A549 (cell line): ENCODE measurements around the gene CMTM1. TPM values are rescaled to one million over a fixed set of nuclear protein-coding genes. Genes with fewer than 3 reads are reported as not detected.

ENCODE experiments used
- ATAC-seq, 2 experiments: fragments of 200-7000 bp in 1 of 2; fragments of >200 bp in 1 of 2; cut with Nextera tagmentation in 1 of 2; cut with Tn5 transposase in 1 of 2; 3 replicates each; pipeline versions ENCODE4 v1.8.0 to v1.9.1; 2018 to 2020; ENCODE audit warnings: mild to moderate bottlenecking in 1 of 2, moderate library complexity in 1 of 2
- CTCF ChIA-PET: fragments of 300-600 bp; sonication (Branson Sonifier 250); formaldehyde crosslinking; extraction: SDS; loops from one replicate; lab custom pipeline; 2021; ENCODE audit warnings: antibody characterized with exemption, inconsistent platforms; lab: Yijun Ruan, JAX
- POLR2A ChIA-PET: fragments of 350-600 bp; formaldehyde crosslinking; extraction: SDS; loops from one replicate; lab custom pipeline; 2021; ENCODE audit warnings: antibody characterized with exemption, inconsistent platforms; lab: Yijun Ruan, JAX
- DNase-seq, 2 experiments: peaks; one replicate each; pipeline versions ENCODE4 v3.0.0 to v3.0.0-alpha.2; 2011 to 2016; ENCODE audit warnings: low read depth in 1 of 2, low spot score in 1 of 2
- FAIRE-seq: peaks from 2 replicates; lab custom pipeline; 2011; peaks lifted over from hg19 to GRCh38; lab: Jason Lieb, UNC
- H3K27ac ChIP-seq, 2 experiments: fragments of >200 bp; sonication (Bioruptor Twin); formaldehyde crosslinking; 3 replicates each; pipeline ENCODE4 v1.5.1; 2016 to 2017
- H3K4me1 ChIP-seq: fragments of >200 bp; sonication (Bioruptor Twin); formaldehyde crosslinking; 3 replicates; pipeline ENCODE4 v1.6.1; 2016
- H3K4me2 ChIP-seq: fragments of >200 bp; sonication (Bioruptor Twin); formaldehyde crosslinking; 3 replicates; pipeline ENCODE4 v1.6.1; 2016
- H3K4me3 ChIP-seq: fragments of >200 bp; sonication (Bioruptor Twin); formaldehyde crosslinking; 3 replicates; pipeline ENCODE4 v1.5.1; 2016
- H3K9me3 ChIP-seq: fragments of >200 bp; sonication (Bioruptor Twin); formaldehyde crosslinking; 3 replicates; pipeline ENCODE4 v1.6.1; 2016
- BHLHE40 ChIP-seq: IDR thresholded peaks from 2 replicates; pipeline ENCODE4 v1.6.1; 2012; ENCODE audit warnings: low read depth, low read length, inconsistent platforms
- CBX2 ChIP-seq: fragments of 200-600 bp; sonication (generic); IDR thresholded peaks from 2 replicates; pipeline ENCODE4 v1.6.1; 2016; ENCODE audit warnings: low read depth, mild to moderate bottlenecking, borderline replicate concordance
- CBX8 ChIP-seq: fragments of 200-600 bp; sonication (generic); IDR thresholded peaks from 2 replicates; pipeline ENCODE4 v1.6.1; 2016
- CEBPB ChIP-seq, 2 experiments: fragments of >200 bp in 1 of 2; sonication (Bioruptor Twin) in 1 of 2; formaldehyde crosslinking in 1 of 2; IDR thresholded peaks; 2 replicates each; pipeline ENCODE4 v1.6.1; 2012 to 2016
- CHD2 ChIP-seq: fragments of 150-350 bp; IDR thresholded peaks from 2 replicates; pipeline ENCODE4 v1.6.1; 2014; ENCODE audit warnings: low read length; ENCODE audit not compliant: partially characterized antibody
- EHF ChIP-seq: fragments of 250-450 bp; sonication (Bioruptor Pico); IDR thresholded peaks from 2 replicates; pipeline ENCODE4 v1.5.0; 2020; ENCODE audit warnings: mild to moderate bottlenecking
- EHMT2 ChIP-seq: fragments of 200-600 bp; sonication (generic); IDR thresholded peaks from 2 replicates; pipeline ENCODE4 v1.6.1; 2016; ENCODE audit warnings: antibody characterized with exemption, low read depth, mild to moderate bottlenecking, moderate library complexity
- HES2 ChIP-seq: fragments of >200 bp; sonication (Bioruptor Twin); formaldehyde crosslinking; IDR thresholded peaks from 2 replicates; pipeline ENCODE4 v1.6.1; 2016
- HEYL ChIP-seq: fragments of 250-450 bp; sonication (Bioruptor Pico); IDR thresholded peaks from 2 replicates; pipeline ENCODE4 v1.8.0; 2021; ENCODE audit warnings: mild to moderate bottlenecking, moderate library complexity
- HMGXB4 ChIP-seq: fragments of 250-450 bp; sonication (Bioruptor Pico); IDR thresholded peaks from 2 replicates; pipeline ENCODE4 v1.5.0; 2021; ENCODE audit warnings: mild to moderate bottlenecking, moderate library complexity, borderline replicate concordance
- HOXB5 ChIP-seq: fragments of 250-450 bp; sonication (Bioruptor Pico); IDR thresholded peaks from 2 replicates; pipeline ENCODE4 v1.5.0; 2020; ENCODE audit warnings: mild to moderate bottlenecking, moderate library complexity
- JUNB ChIP-seq: fragments of >200 bp; sonication (Bioruptor Twin); formaldehyde crosslinking; IDR thresholded peaks from 2 replicates; pipeline ENCODE4 v1.6.1; 2016
- MYC ChIP-seq: IDR thresholded peaks from 2 replicates; pipeline ENCODE4 v1.6.1; 2012; ENCODE audit warnings: mild to moderate bottlenecking, inconsistent platforms, low read length, improper control_type of control experiment, borderline replicate concordance
- NFE2L2 ChIP-seq: fragments of 150-350 bp; conservative IDR thresholded peaks from 2 replicates; pipeline ENCODE4 v1.6.1; 2014; ENCODE audit warnings: low read length
- NPAS2 ChIP-seq: fragments of 250-450 bp; sonication (Bioruptor Pico); IDR thresholded peaks from 2 replicates; pipeline ENCODE4 v1.8.0; 2022; ENCODE audit warnings: mild to moderate bottlenecking, moderate library complexity, borderline replicate concordance
- NR3C1 ChIP-seq: fragments of >200 bp; sonication (Bioruptor Twin); formaldehyde crosslinking; IDR thresholded peaks from 3 replicates; pipeline ENCODE4 v1.6.1; 2017
- PBX3 ChIP-seq: IDR thresholded peaks from 2 replicates; pipeline ENCODE4 v1.6.1; 2012
- PHF8 ChIP-seq: fragments of 200-600 bp; sonication (generic); IDR thresholded peaks from 2 replicates; pipeline ENCODE4 v1.6.1; 2016; ENCODE audit warnings: low read depth, mild to moderate bottlenecking, antibody characterized with exemption, moderate library complexity, borderline replicate concordance
- RARB ChIP-seq: fragments of 250-450 bp; sonication (Bioruptor Pico); IDR thresholded peaks from 2 replicates; pipeline ENCODE4 v1.8.0; 2021; ENCODE audit warnings: mild to moderate bottlenecking, moderate library complexity
- RCOR1 ChIP-seq: fragments of 150-350 bp; IDR thresholded peaks from 2 replicates; pipeline ENCODE4 v1.6.1; 2014; ENCODE audit warnings: antibody characterized with exemption, low read length, low read depth
- SREBF2 ChIP-seq: fragments of 450-650 bp; IDR thresholded peaks from 2 replicates; pipeline ENCODE4 v1.6.1; 2014; ENCODE audit warnings: mild to moderate bottlenecking, moderate library complexity
- TFCP2L1 ChIP-seq: fragments of 250-450 bp; sonication (Bioruptor Pico); IDR thresholded peaks from 2 replicates; pipeline ENCODE4 v1.5.0; 2021; ENCODE audit warnings: mild to moderate bottlenecking
- TP53 ChIP-seq: fragments of 250-450 bp; sonication (Bioruptor Pico); IDR thresholded peaks from 2 replicates; pipeline ENCODE4 v1.5.0; 2021; ENCODE audit warnings: mild to moderate bottlenecking, moderate library complexity
- USF2 ChIP-seq: fragments of 450-650 bp; IDR thresholded peaks from 2 replicates; pipeline ENCODE4 v1.6.1; 2014; ENCODE audit warnings: antibody characterized with exemption
- WGBS: methylation state at CpG from one replicate; pipeline ENCODE4 v1.1.6; 2017; ENCODE audit errors: missing lambda C conversion rate; 5-methylcytosine and 5-hydroxymethylcytosine counted together
- polyA plus RNA-seq, 4 experiments: library from polyadenylated mRNA; depleted of rRNA in 3 of 4; stranded (reverse); fragments of >200 nt; fragmentation: RNase III in 1 of 4; extraction: RNeasy Plus Mini Kit Qiagen cat#74134 plus additional on column Dnase treatment in 1 of 4; gene quantifications; 2 replicates in 3 of 4; 3 replicates in 1 of 4; pipeline ENCODE4 v1.2.3, GENCODE V29; 2011 to 2017

Gene CMTM1
- polyA plus RNA-seq, 2 of the 4 experiments (the other 2 are of a cell fraction): 1.3 to 1.9 TPM

- DNase-seq: no peak
- CTCF ChIA-PET: interaction anchor here (0.5 to 5.4 kb wide), 13 partner anchors 10 to 320 kb away, joined by 3 to 26 read pairs (median 4); partner anchors contain the start of genes CMTM1 and NAE1
- POLR2A ChIA-PET: no interaction called here
- TF ChIP-seq TFCP2L1 (CRISPR knock-in tag) (no peak), CBX8 (no peak), EHF (CRISPR knock-in tag) (no peak), CBX2 (no peak), CHD2 (no peak), BHLHE40 (no peak), HEYL (no peak), JUNB (no peak), RARB (CRISPR knock-in tag) (no peak)
- FAIRE-seq: no peak
- ATAC-seq: no peak
- Histone ChIP-seq H3K4me1 (peaks cover 27% of the 10 kb centered on the region), H3K4me3 (no peak overlapping the region), H3K9me3 (no peaks in the 10 kb centered on the region), H3K4me2 (no peak overlapping the region), H3K27ac (no peak overlapping the region)
- WGBS: 100% methylated on average over 5 of the region's 5 CpGs
These were observed 18.9 kb upstream of the CMTM1 start for GRCh38 chr16:66547101-66547989.

- peaks cover 30% of the 10 kb centered on the region for H3K4me1 ChIP-seq
- H3K9me3 ChIP-seq: no peaks in the 10 kb centered on the region
- DNase-seq (no peak), ATAC-seq (no peak), FAIRE-seq (no peak)
- 0 out of 6 replicates have a peak overlapping the region, but pooled peaks of 1 of the 2 experiments have one; percentile 11 for H3K27ac ChIP-seq
- POLR2A ChIA-PET: no interaction called here
- TF ChIP-seq MYC (no peak), HMGXB4 (CRISPR knock-in tag) (no peak), NPAS2 (CRISPR knock-in tag) (no peak), PBX3 (no peak), USF2 (no peak), PHF8 (no peak), SREBF2 (no peak), RCOR1 (no peak), NFE2L2 (no peak), EHMT2 (no peak), CBX8 (no peak), EHF (CRISPR knock-in tag) (no peak), TFCP2L1 (CRISPR knock-in tag) (no peak), RARB (CRISPR knock-in tag) (no peak), HEYL (no peak), HOXB5 (CRISPR knock-in tag) (no peak), CEBPB (IDR thresholded peaks at IDR 0.05) (no peak), NR3C1 (no peak), HES2 (no peak), TP53 (no peak)
- 96% methylated on average over 4 of the region's 4 CpGs for WGBS
- no peak overlapping the region for H3K4me3 ChIP-seq
- CTCF ChIA-PET: interaction anchor here (0.6 to 5.4 kb wide), 10 partner anchors 15 to 320 kb away, joined by 3 to 26 read pairs (median 4); partner anchors contain the start of genes CMTM1 and NAE1
- no peak overlapping the region for H3K4me2 ChIP-seq
These were observed 18.2 kb upstream of the CMTM1 start for GRCh38 chr16:66548068-66548467.
